Ectodermal cell (in vitro differentiated cells): ENCODE data around the gene LRRC10.

Experiments used
- H3K27ac ChIP-seq: 2 replicates; pipeline ENCODE4 v1.7.0; 2013; ENCODE audit warnings: mild to moderate bottlenecking, low read depth, low read length; ENCODE audit not compliant: insufficient read depth, poor library complexity, severe bottlenecking
- H3K27me3 ChIP-seq: 2 replicates; pipeline ENCODE4 v1.7.0; 2013; ENCODE audit warnings: mild to moderate bottlenecking, low read length; ENCODE audit not compliant: insufficient read depth, control insufficient read depth, poor library complexity, severe bottlenecking
- H3K36me3 ChIP-seq: one replicate; pipeline ENCODE4 v1.7.0; 2013; ENCODE audit warnings: low read length; ENCODE audit not compliant: control insufficient read depth, insufficient read depth
- H3K4me1 ChIP-seq: one replicate; pipeline ENCODE4 v1.7.0; 2013; ENCODE audit warnings: low read length; ENCODE audit not compliant: control insufficient read depth, insufficient read depth
- H3K4me3 ChIP-seq: 2 replicates; pipeline ENCODE4 v1.7.0; 2013; ENCODE audit warnings: low read depth, low read length, control low read depth; ENCODE audit not compliant: insufficient read depth
- H3K9me3 ChIP-seq: 2 replicates; pipeline ENCODE4 v1.7.0; 2013; ENCODE audit warnings: mild to moderate bottlenecking, low read length, moderate library complexity; ENCODE audit not compliant: control insufficient read depth
- WGBS, 2 experiments: methylation state at CpG; one replicate each; pipeline ENCODE4 v1.1.7; 2013; ENCODE audit warnings: missing lambda C conversion rate in 2 of 2; 5-methylcytosine and 5-hydroxymethylcytosine counted together

LRRC10 gene

GRCh38 chr12:69570545-69571399, 39.9 kb downstream of the LRRC10 start:
- H3K36me3 ChIP-seq = peaks cover 35% of the 10 kb centered on the region
- no peaks in the 10 kb centered on the region for H3K9me3 ChIP-seq
- H3K4me3 ChIP-seq = no peak overlapping the region
- H3K27ac ChIP-seq = no peak overlapping the region
- H3K4me1 ChIP-seq = no peaks in the 10 kb centered on the region
- no peaks in the 10 kb centered on the region for H3K27me3 ChIP-seq
- 49 to 58% methylated on average over 4 to 6 of the region's 6 CpGs for WGBS, 2 experiments

- peaks cover 28% of the 10 kb centered on the region for H3K36me3 ChIP-seq
- H3K27ac ChIP-seq = no peak overlapping the region
- H3K27me3 ChIP-seq = no peaks in the 10 kb centered on the region
- no peaks in the 10 kb centered on the region for H3K4me1 ChIP-seq
- H3K9me3 ChIP-seq = no peaks in the 10 kb centered on the region
- no peak overlapping the region for H3K4me3 ChIP-seq
- 89 to 91% methylated on average over 10 of the region's 10 CpGs for WGBS, 2 experiments
Observed at GRCh38 chr12:69570000-69570516, 40.6 kb downstream of the LRRC10 start.

- peaks cover 20% of the 10 kb centered on the region for H3K36me3 ChIP-seq
- no peaks in the 10 kb centered on the region for H3K9me3 ChIP-seq
- no peaks in the 10 kb centered on the region for H3K4me1 ChIP-seq
- H3K4me3 ChIP-seq = no peak overlapping the region
- no peak overlapping the region for H3K27ac ChIP-seq
- WGBS, 2 experiments = 94 to 96% methylated on average over 2 to 4 of the region's 4 CpGs
- no peaks in the 10 kb centered on the region for H3K27me3 ChIP-seq
Observed at GRCh38 chr12:69569236-69569635, 41.5 kb downstream of the LRRC10 start.

- H3K27me3 ChIP-seq = no peaks in the 10 kb centered on the region
- WGBS, 2 experiments = 90 to 94% methylated on average over 3 of the region's 3 CpGs
- no peak overlapping the region for H3K4me3 ChIP-seq
- H3K9me3 ChIP-seq = no peaks in the 10 kb centered on the region
- peaks cover 5% of the 10 kb centered on the region for H3K36me3 ChIP-seq
- no peak overlapping the region for H3K27ac ChIP-seq
- H3K4me1 ChIP-seq = no peaks in the 10 kb centered on the region
Observed at GRCh38 chr12:69566603-69567002, 44.1 kb downstream of the LRRC10 start.

- H3K36me3 ChIP-seq = no peaks in the 10 kb centered on the region
- 92% methylated on average over 2 of the region's 2 CpGs for WGBS, 2 experiments
- no peaks in the 10 kb centered on the region for H3K4me1 ChIP-seq
- H3K4me3 ChIP-seq = no peak overlapping the region
- H3K27ac ChIP-seq = no peak overlapping the region
- no peaks in the 10 kb centered on the region for H3K27me3 ChIP-seq
- H3K9me3 ChIP-seq = no peaks in the 10 kb centered on the region
Observed at GRCh38 chr12:69563166-69563762, 47.4 kb downstream of the LRRC10 start.
